GM19193 (cell line): ENCODE data around the gene MVK.

Experiments
- POLR2A ChIP-seq: IDR thresholded peaks from 4 replicates; pipeline ENCODE4 v1.6.1; 2011; ENCODE audit not compliant: insufficient read depth, insufficient read length; ENCODE audit errors: extremely low read depth

The MVK gene

GRCh38 chr12:109600481-109600880 is 26.9 kb downstream of the MVK start:
- no peak for TF ChIP-seq POLR2A

- no peak for TF ChIP-seq POLR2A
Measured at GRCh38 chr12:109600995-109601394, 27.4 kb downstream of the MVK start.

- TF ChIP-seq POLR2A: no peak
Measured at GRCh38 chr12:109601557-109601956, 28.0 kb downstream of the MVK start.

- no peak for TF ChIP-seq POLR2A
Measured at GRCh38 chr12:109604132-109604585, 30.6 kb downstream of the MVK start.

- no peak for TF ChIP-seq POLR2A
Measured at GRCh38 chr12:109605016-109605415, 31.4 kb downstream of the MVK start.

- TF ChIP-seq POLR2A: no peak
Measured at GRCh38 chr12:109605599-109606228, 32.1 kb downstream of the MVK start.

- TF ChIP-seq POLR2A: no peak
Measured at GRCh38 chr12:109606320-109607028, 32.9 kb downstream of the MVK start.

- no peak for TF ChIP-seq POLR2A
Measured at GRCh38 chr12:109607618-109608017, 34.0 kb downstream of the MVK start.

GRCh38 chr12:109608270-109608669 is 34.7 kb downstream of the MVK start:
- no peak for TF ChIP-seq POLR2A

- no peak for TF ChIP-seq POLR2A
Measured at GRCh38 chr12:109608793-109609192, 35.2 kb downstream of the MVK start.

- no peak for TF ChIP-seq POLR2A
Measured at GRCh38 chr12:109609342-109609741, 35.7 kb downstream of the MVK start.

- TF ChIP-seq POLR2A: no peak
Measured at GRCh38 chr12:109610523-109610922, 36.9 kb downstream of the MVK start.

- TF ChIP-seq POLR2A: no peak
Measured at GRCh38 chr12:109611223-109611622, 37.6 kb downstream of the MVK start.

GRCh38 chr12:109612003-109612402 is 38.4 kb downstream of the MVK start:
- no peak for TF ChIP-seq POLR2A

GRCh38 chr12:109612975-109613502 is 39.4 kb downstream of the MVK start:
- TF ChIP-seq POLR2A: no peak
